Endometrial microvascular endothelial cells (primary cell): Measurements from ENCODE around the gene MREG. TPM values are rescaled to one million over a fixed set of nuclear protein-coding genes. Genes with fewer than 3 reads are reported as not detected.

ENCODE experiments used
- in situ Hi-C: cut with HindIII; loops from 2 replicates; pipeline ENCODE4 v1.10.0; 2017; ENCODE audit warnings: low sequenced_read_pairs, low pct_unique_long_range_greater_than_20kb; ENCODE audit errors: inconsistent ontology term
- total RNA-seq: library from RNA; depleted of rRNA; stranded (reverse); fragments of >200 nt; gene quantifications from one replicate; pipeline ENCODE4 v1.2.3, GENCODE V29; 2015; ENCODE audit errors: inconsistent ontology term

The MREG gene
- total RNA-seq, 1 donor from 2014 or later = 5.9 TPM

- in situ Hi-C loops = loop anchor here (25.0 kb wide), 1 partner anchor 499 kb away; no protein-coding TSS in a partner anchor
Observed at GRCh38 chr2:215911301-215912085, 101.9 kb downstream of the MREG start.

GRCh38 chr2:215910180-215910579, 103.2 kb downstream of the MREG start:
- in situ Hi-C loops = loop anchor here (25.0 kb wide), 1 partner anchor 498 kb away; no protein-coding TSS in a partner anchor

GRCh38 chr2:215907147-215907546, 106.2 kb downstream of the MREG start:
- in situ Hi-C loops = loop anchor here (25.0 kb wide), 1 partner anchor 495 kb away; no protein-coding TSS in a partner anchor

GRCh38 chr2:215906458-215906857, 106.9 kb downstream of the MREG start:
- in situ Hi-C loops = loop anchor here (25.0 kb wide), 1 partner anchor 494 kb away; no protein-coding TSS in a partner anchor

GRCh38 chr2:215905691-215906090, 107.7 kb downstream of the MREG start:
- in situ Hi-C loops = loop anchor here (25.0 kb wide), 1 partner anchor 493 kb away; no protein-coding TSS in a partner anchor

GRCh38 chr2:215904101-215904500, 109.2 kb downstream of the MREG start:
- in situ Hi-C loops = loop anchor here (25.0 kb wide), 1 partner anchor 492 kb away; no protein-coding TSS in a partner anchor

- in situ Hi-C loops = loop anchor here (25.0 kb wide), 1 partner anchor 491 kb away; no protein-coding TSS in a partner anchor
Observed at GRCh38 chr2:215903203-215903602, 110.1 kb downstream of the MREG start.

- in situ Hi-C loops = loop anchor here (25.0 kb wide), 1 partner anchor 489 kb away; no protein-coding TSS in a partner anchor
Observed at GRCh38 chr2:215901796-215902195, 111.6 kb downstream of the MREG start.

- in situ Hi-C loops = loop anchor here (25.0 kb wide), 1 partner anchor 489 kb away; no protein-coding TSS in a partner anchor
Observed at GRCh38 chr2:215900843-215901242, 112.5 kb downstream of the MREG start.

- in situ Hi-C loops = loop anchor here (25.0 kb wide), 1 partner anchor 488 kb away; no protein-coding TSS in a partner anchor
Observed at GRCh38 chr2:215900203-215900611, 113.1 kb downstream of the MREG start.

- in situ Hi-C loops = loop anchor here (25.0 kb wide), 1 partner anchor 487 kb away; no protein-coding TSS in a partner anchor
Observed at GRCh38 chr2:215899141-215900074, 113.9 kb downstream of the MREG start.

- in situ Hi-C loops = no loop called here
Observed at GRCh38 chr2:215898363-215898762, 115.0 kb downstream of the MREG start.

GRCh38 chr2:215896921-215897320, 116.4 kb downstream of the MREG start:
- in situ Hi-C loops = no loop called here

GRCh38 chr2:215895330-215895729, 118.0 kb downstream of the MREG start:
- in situ Hi-C loops = no loop called here

Other genes starting within 250 kb of the MREG start
- 3.5 TPM for gene PECR, start 68.3 kb upstream of the MREG start, total RNA-seq
- gene TMEM169, start 68.4 kb upstream of the MREG start, total RNA-seq = 0.46 TPM
- gene XRCC5, start 95.8 kb upstream of the MREG start, total RNA-seq = 286 TPM